ENCODE results near the gene IFITM1. TPM values are rescaled to one million over a fixed set of nuclear protein-coding genes. Genes with fewer than 3 reads are reported as not detected.

The IFITM1 gene
- total and polyA plus RNA-seq, 2 donors (not counting 3 experiments of a cell fraction or from before 2014, with no cell fraction given) = 11.5 to 24.6 TPM

- ChIA-PET CTCF (interaction anchor here (1.0 to 1.4 kb wide), 2 partner anchors 11 to 24 kb away, joined by 3 read pairs; no protein-coding TSS in a partner anchor), POLR2A (no interaction called here)
- H3K4me2 ChIP-seq (ENCODE audit: insufficient read depth, low read length) = no peak overlapping the region
- BruUV-seq (replicated peaks) = no TSS peak
- H3K36me3 ChIP-seq (ENCODE audit: control insufficient read depth in 2 of 2, extremely low read depth in 1 of 2, insufficient read depth in 2 of 2, low read length in 2 of 2) = no peaks in the 10 kb centered on the region
- intact Hi-C loops (cut with micrococcal nuclease) (no loop called here), dilution Hi-C loops (cut with MboI; ENCODE audit: extremely low pct_ligation_motif_present, low sequenced_read_pairs) (no loop called here)
- H3K4me3 ChIP-seq (replicated peaks in 1 of 3; ENCODE audit: insufficient read depth in 1 of 3, low read depth in 1 of 3, low read length in 3 of 3) = no peak overlapping the region
- H2AFZ ChIP-seq (ENCODE audit: low read depth, low read length) = no peak overlapping the region
- FAIRE-seq = no peak
- H3K4me1 ChIP-seq (ENCODE audit: control insufficient read depth, extremely low read depth, insufficient read depth, low read length) = no peaks in the 10 kb centered on the region
- TF ChIP-seq JUN (IDR thresholded peaks at IDR 0.05; ENCODE audit: borderline replicate concordance, insufficient read depth, insufficient read length, low read depth) = no peak
- no peak for TF ChIP-seq GATA2 (IDR thresholded peaks at IDR 0.05; ENCODE audit: insufficient read depth, insufficient read length, low read depth, low read length)
- TF ChIP-seq FOS (IDR thresholded peaks at IDR 0.05; ENCODE audit: borderline replicate concordance, insufficient read depth, low read length) = no peak
- no peak for TF ChIP-seq EZH2 (IDR thresholded peaks at IDR 0.05; ENCODE audit: borderline replicate concordance, low read depth, low read length, severe bottlenecking)
- TF ChIP-seq POLR2AphosphoS5 (IDR thresholded peaks at IDR 0.05; ENCODE audit: insufficient read depth, low read depth, low read length) = no peak
- no peak for TF ChIP-seq MAX (IDR thresholded peaks at IDR 0.05; ENCODE audit: insufficient read depth, insufficient read length)
- TF ChIP-seq, protein P1, sequence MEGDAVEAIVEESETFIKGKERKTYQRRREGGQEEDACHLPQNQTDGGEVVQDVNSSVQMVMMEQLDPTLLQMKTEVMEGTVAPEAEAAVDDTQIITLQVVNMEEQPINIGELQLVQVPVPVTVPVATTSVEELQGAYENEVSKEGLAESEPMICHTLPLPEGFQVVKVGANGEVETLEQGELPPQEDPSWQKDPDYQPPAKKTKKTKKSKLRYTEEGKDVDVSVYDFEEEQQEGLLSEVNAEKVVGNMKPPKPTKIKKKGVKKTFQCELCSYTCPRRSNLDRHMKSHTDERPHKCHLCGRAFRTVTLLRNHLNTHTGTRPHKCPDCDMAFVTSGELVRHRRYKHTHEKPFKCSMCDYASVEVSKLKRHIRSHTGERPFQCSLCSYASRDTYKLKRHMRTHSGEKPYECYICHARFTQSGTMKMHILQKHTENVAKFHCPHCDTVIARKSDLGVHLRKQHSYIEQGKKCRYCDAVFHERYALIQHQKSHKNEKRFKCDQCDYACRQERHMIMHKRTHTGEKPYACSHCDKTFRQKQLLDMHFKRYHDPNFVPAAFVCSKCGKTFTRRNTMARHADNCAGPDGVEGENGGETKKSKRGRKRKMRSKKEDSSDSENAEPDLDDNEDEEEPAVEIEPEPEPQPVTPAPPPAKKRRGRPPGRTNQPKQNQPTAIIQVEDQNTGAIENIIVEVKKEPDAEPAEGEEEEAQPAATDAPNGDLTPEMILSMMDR (IDR thresholded peaks at IDR 0.05; ENCODE audit: extremely low read depth in 1 of 2, insufficient read depth in 1 of 2, low read depth in 1 of 2, low read length in 2 of 2) = no peak
- TF ChIP-seq POLR2A (IDR thresholded peaks at IDR 0.05; ENCODE audit: low read depth, low read length) = no peak
- no peak for TF ChIP-seq MYC (IDR thresholded peaks at IDR 0.05; ENCODE audit: low read depth, low read length)
- no peak overlapping the region for H3K9ac ChIP-seq (replicated peaks; ENCODE audit: extremely low read depth, insufficient read depth, low read length)
- H3K9me1 ChIP-seq (replicated peaks; ENCODE audit: control insufficient read depth, extremely low read depth, insufficient read depth, low read length) = no peaks in the 10 kb centered on the region
- H4K20me1 ChIP-seq (replicated peaks; ENCODE audit: control insufficient read depth, extremely low read depth, insufficient read depth, low read length) = no peaks in the 10 kb centered on the region
- no peak for DNase-seq (ENCODE audit: low read depth, low spot score)
- H3K79me2 ChIP-seq (ENCODE audit: control insufficient read depth, insufficient read depth, low read length) = no peaks in the 10 kb centered on the region
- peaks cover 42 to 48% of the 10 kb centered on the region in 2 experiments for H3K27me3 ChIP-seq (ENCODE audit: control insufficient read depth in 2 of 2, insufficient read depth in 2 of 2, low read length in 2 of 2)
- no peak overlapping the region for H3K27ac ChIP-seq (ENCODE audit: insufficient read depth, low read depth, low read length)
- no peaks in the 10 kb centered on the region for H3K9me3 ChIP-seq (replicated peaks; ENCODE audit: control insufficient read depth, insufficient read depth, low read length)
These were observed 31.7 kb upstream of the IFITM1 start for GRCh38 chr11:282171-282570.
